ENCODE measurements around the gene NEDD9.

Gene NEDD9

GRCh38 chr6:11233673-11234573 is 1.5 kb upstream of the NEDD9 start:
- no peak for DNase-seq

GRCh38 chr6:11232770-11233626 is 530 bp upstream of the NEDD9 start:
- DNase-seq = peak; percentile 73 to 75

- no peak for DNase-seq
Observed at GRCh38 chr6:11231564-11232192, 790 bp downstream of the NEDD9 start.

GRCh38 chr6:11231108-11231463 is 1.4 kb downstream of the NEDD9 start:
- no peak for DNase-seq

GRCh38 chr6:11230158-11231107 is 2.0 kb downstream of the NEDD9 start:
- DNase-seq = no peak

GRCh38 chr6:11229655-11230046 is 2.8 kb downstream of the NEDD9 start:
- DNase-seq = no peak

GRCh38 chr6:11228935-11229654 is 3.4 kb downstream of the NEDD9 start:
- DNase-seq = no peak

GRCh38 chr6:11227698-11228097 is 4.8 kb downstream of the NEDD9 start:
- no peak for DNase-seq

- DNase-seq = no peak
Observed at GRCh38 chr6:11226005-11226404, 6.5 kb downstream of the NEDD9 start.

GRCh38 chr6:11224966-11225463 is 7.5 kb downstream of the NEDD9 start:
- no peak for DNase-seq

GRCh38 chr6:11224252-11224965 is 8.1 kb downstream of the NEDD9 start:
- no peak for DNase-seq

- DNase-seq = no peak
Observed at GRCh38 chr6:11223286-11223864, 9.1 kb downstream of the NEDD9 start.

GRCh38 chr6:11222385-11223277 is 9.8 kb downstream of the NEDD9 start:
- peak; percentile 6 to 36 for DNase-seq

- DNase-seq = no peak
Observed at GRCh38 chr6:11221623-11222384, 10.7 kb downstream of the NEDD9 start.

GRCh38 chr6:11219400-11219834 is 13.1 kb downstream of the NEDD9 start:
- DNase-seq = no peak

- no peak for DNase-seq
Observed at GRCh38 chr6:11218538-11219399, 13.7 kb downstream of the NEDD9 start.

GRCh38 chr6:11218102-11218442 is 14.4 kb downstream of the NEDD9 start:
- DNase-seq = no peak
